Activated CD4-positive, alpha-beta T cell treated with anti-CD3 and anti-CD28 coated beads for 1 hour (primary cell): ENCODE results near the gene B4GALT7.
"Not testable (repeated sequence)": the region's sequence is repeated elsewhere in the genome, so short reads cannot be mapped to it uniquely, and the experiment has no call there.

Experiments
- DNase-seq: peaks from one replicate; pipeline ENCODE4 v3.0.0-alpha.2; 2020

Gene B4GALT7

GRCh38 chr5:177599731-177600507, at the start of gene B4GALT7:
TSS of gene B4GALT7 (plus strand) at chr5:177600132. CDS start at chr5:177600211, 79 bp downstream.
- DNase-seq, result peak; percentile 77

GRCh38 chr5:177552839-177553455, 47.0 kb upstream of the B4GALT7 start:
- DNase-seq, result no peak

GRCh38 chr5:177553671-177554429, 46.1 kb upstream of the B4GALT7 start:
- peak; percentile 19 for DNase-seq

- DNase-seq, result peak; percentile 93
These were observed 45.3 kb upstream of the B4GALT7 start, which contains the start of gene FAM193B for GRCh38 chr5:177554474-177555111. TSS of gene FAM193B (minus strand) at chr5:177554563. CDS start at chr5:177554458, 105 bp downstream.

GRCh38 chr5:177555228-177555627, 44.7 kb upstream of the B4GALT7 start:
- DNase-seq, result no peak

- DNase-seq, result no peak
These were observed 44.3 kb upstream of the B4GALT7 start for GRCh38 chr5:177555665-177556064.

GRCh38 chr5:177557041-177557647, 42.8 kb upstream of the B4GALT7 start:
- no peak for DNase-seq

GRCh38 chr5:177557796-177558195, 42.1 kb upstream of the B4GALT7 start:
- no peak for DNase-seq

GRCh38 chr5:177559446-177559941, 40.4 kb upstream of the B4GALT7 start:
- not testable (repeated sequence) for DNase-seq

GRCh38 chr5:177565046-177565445, 34.9 kb upstream of the B4GALT7 start:
- DNase-seq, result no peak

GRCh38 chr5:177568326-177568725, 31.6 kb upstream of the B4GALT7 start:
- no peak for DNase-seq

- DNase-seq, result no peak
These were observed 30.0 kb upstream of the B4GALT7 start for GRCh38 chr5:177569894-177570293.

GRCh38 chr5:177575488-177575887, 24.4 kb upstream of the B4GALT7 start:
- no peak for DNase-seq

GRCh38 chr5:177576169-177576568, 23.8 kb upstream of the B4GALT7 start:
- no peak for DNase-seq

- no peak for DNase-seq
These were observed 21.6 kb upstream of the B4GALT7 start for GRCh38 chr5:177578316-177578715.

- DNase-seq, result no peak
These were observed 11.5 kb upstream of the B4GALT7 start for GRCh38 chr5:177588413-177588909.

GRCh38 chr5:177590406-177590805, 9.5 kb upstream of the B4GALT7 start:
- no peak for DNase-seq

GRCh38 chr5:177591690-177592009, 8.3 kb upstream of the B4GALT7 start:
- no peak for DNase-seq

- peak; percentile 81 for DNase-seq
These were observed 7.7 kb upstream of the B4GALT7 start, which contains the start of gene TMED9 for GRCh38 chr5:177592010-177592834. TSS of gene TMED9 (plus strand) at chr5:177592203. CDS start at chr5:177592215, 12 bp downstream.

GRCh38 chr5:177592905-177593304, 7.0 kb upstream of the B4GALT7 start:
- no peak for DNase-seq

- DNase-seq, result no peak
These were observed 6.4 kb upstream of the B4GALT7 start for GRCh38 chr5:177593511-177593910.
